Effector CD4-positive, alpha-beta T cell (primary cell): ENCODE data around the gene ZBTB21.

ENCODE experiments used
- DNase-seq: peaks from one replicate; pipeline ENCODE4 v3.0.0-alpha.2; 2020
- total RNA-seq: gene quantifications from one replicate; lab custom pipeline; 2026; lab: John Stamatoyannopoulos, UW

ZBTB21 gene
- 136 reads per million, percentile 88 among the genes with 10 or more reads in this experiment for total RNA-seq

GRCh38 chr21:42009831-42010506, at the start of gene ZBTB21:
TSS of gene ZBTB21 (minus strand) at chr21:42010360. CDS start at chr21:41994095, 16,265 bp downstream.
- DNase-seq: peak; percentile 97

GRCh38 chr21:42059721-42060120, 49.6 kb upstream of the ZBTB21 start:
- no peak for DNase-seq

DNA sequence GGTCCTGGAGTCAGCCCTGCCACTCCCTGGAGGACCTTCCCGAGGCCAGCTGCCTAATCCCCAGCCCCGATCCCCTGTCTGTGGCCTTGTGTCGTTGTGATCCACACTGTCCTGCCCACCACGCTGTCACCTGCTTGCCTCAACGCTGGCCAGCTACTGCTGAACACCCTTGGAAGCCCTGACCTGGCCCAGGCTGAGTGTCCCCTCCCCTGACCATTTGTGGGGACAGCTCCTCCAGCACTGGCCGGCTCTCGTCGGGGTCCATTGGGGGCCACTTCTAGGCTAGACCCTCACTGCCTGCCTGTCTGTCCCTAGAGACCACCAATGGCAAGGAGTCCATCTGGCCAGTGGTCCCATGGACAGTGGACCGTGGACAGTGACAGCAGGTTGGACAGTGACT, 49.0 kb upstream of the ZBTB21 start:
- no peak for DNase-seq

DNA sequence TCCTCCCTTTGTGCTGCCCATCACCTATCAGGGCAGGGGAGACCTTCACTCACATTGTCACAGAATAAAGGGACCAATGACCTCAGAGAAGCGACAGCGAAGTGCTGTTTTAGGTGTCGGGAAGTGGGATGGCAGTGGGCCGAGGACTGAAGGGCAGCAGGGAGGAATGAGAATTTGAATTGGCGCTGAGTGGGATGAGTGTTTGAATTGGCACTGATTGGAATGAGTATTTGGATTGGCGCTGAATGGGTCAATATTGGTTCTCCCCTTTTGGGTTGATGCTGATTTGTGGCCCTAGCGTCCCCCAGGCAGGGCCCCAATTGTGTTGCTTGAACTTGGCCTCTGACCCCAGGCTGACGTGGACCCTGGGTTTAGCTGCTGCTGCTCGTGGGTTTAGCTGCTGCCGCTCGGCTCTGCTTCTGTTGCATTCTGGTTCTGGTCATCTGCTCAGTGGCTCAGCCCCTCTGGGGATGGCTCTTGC, 48.5 kb upstream of the ZBTB21 start:
- no peak for DNase-seq

GRCh38 chr21:42057851-42058437, 47.8 kb upstream of the ZBTB21 start:
- DNase-seq: no peak

DNA sequence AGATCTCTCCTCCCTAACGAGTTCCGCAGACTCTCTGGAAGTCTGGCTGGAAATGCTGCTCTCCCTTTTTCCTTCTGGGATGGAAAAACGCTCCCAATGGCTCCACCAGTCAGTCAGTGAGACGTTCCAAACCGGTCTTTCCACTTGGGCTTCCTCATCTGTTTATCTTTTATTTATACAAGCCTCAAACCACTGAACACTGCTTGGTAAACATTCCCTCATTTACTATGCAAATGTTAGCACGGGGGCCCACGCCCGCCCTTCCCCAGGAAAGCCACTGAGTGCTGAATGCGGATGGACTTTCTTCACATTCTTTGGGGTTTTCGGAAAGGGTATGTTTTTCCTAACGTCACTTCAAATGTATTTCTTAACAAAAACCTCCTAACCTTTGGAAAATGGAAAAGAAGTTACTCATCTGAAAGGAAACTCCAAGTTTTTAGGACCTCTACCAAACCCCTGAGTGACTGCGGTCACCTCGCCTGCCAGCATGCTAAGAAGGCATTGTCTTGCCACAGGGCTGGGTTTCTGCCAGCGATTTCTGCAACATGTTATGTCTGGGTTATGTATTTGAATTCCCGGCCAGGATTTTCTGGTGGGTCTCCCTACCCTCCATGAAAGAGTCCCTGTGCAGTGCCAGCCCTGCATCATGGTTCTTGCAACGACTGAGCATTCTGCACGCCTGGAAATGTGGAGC, 47.0 kb upstream of the ZBTB21 start:
- DNase-seq: no peak

- DNase-seq: no peak
Measured at GRCh38 chr21:42056468-42056867, 46.3 kb upstream of the ZBTB21 start.

GRCh38 chr21:42055425-42055824, 45.3 kb upstream of the ZBTB21 start:
- no peak for DNase-seq

- DNase-seq: no peak
Measured at GRCh38 chr21:42051788-42052187, 41.6 kb upstream of the ZBTB21 start.

DNA sequence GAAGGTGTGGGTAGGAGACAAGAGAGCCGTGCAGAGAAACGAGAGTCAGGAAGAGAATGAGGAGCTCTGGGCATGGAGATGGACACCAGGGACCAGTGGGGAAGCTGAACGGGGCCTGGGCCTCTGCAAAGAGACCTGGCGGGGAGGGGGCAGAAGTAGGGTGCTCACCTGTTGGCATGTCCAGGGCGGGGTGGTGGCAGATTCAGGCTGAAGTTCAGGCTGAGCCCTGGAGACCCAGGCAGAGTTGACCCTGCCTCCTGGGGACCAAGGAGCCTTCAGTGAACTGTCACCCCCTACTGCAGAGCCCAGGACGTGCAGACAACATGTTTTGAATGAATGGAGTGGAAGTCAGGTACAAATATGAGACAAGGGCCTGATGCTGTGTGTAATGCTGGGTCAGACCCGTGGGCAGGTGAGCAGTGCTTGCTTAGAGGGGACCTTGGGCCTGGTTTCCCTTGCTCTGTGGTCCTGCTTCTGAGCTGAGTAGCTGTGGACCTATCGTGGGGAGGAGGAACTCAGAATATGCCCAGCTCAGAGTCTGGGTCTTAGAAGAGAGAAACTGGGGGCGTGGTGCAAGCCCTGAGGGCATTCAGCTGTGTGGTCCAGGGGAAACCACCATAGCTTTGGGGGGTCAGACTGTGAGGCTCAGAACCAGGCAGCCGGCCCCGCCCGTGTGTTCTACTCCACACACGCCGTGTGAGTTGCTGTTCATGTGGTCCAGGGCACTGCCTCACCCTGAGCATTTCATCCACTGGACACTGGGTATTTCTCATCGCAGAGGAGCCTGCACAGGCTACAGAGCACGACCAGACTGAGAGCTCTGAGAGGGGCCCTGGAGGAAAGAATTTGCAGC, 39.6 kb upstream of the ZBTB21 start:
- no peak for DNase-seq

- DNase-seq: no peak
Measured at GRCh38 chr21:42048870-42049577, 38.9 kb upstream of the ZBTB21 start.

GRCh38 chr21:42047821-42048613, 37.9 kb upstream of the ZBTB21 start:
- no peak for DNase-seq

DNA sequence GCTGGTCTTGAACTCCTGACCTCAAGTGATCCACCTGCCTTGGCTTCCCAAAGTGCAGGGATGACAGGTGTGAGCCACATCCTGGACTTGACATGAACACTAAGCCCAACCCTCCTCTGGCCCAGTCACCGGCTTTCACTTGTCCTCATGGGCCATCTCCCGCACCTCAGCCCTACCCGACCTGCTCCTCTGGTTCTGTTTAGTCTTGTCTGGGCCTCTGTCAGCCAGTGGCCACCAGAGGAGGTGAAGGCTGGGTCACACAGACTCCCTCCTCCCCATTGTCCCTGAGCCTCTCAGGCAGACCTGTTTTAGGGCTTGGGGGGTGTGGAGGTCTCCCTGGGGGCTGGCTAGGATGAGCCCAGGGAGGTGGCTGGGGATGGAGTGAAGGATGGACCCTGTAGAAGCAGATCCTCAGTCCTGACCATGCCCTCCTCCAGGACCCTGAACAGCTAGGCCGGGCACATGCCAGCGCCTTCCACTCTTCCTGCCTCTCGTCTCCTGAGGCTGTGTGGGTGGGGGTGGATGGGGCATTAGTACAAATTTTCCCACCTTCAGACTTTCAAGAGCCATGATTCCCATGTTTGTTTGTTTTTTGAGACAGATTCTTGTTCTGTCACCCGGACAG, 34.8 kb upstream of the ZBTB21 start:
- DNase-seq: no peak

DNA sequence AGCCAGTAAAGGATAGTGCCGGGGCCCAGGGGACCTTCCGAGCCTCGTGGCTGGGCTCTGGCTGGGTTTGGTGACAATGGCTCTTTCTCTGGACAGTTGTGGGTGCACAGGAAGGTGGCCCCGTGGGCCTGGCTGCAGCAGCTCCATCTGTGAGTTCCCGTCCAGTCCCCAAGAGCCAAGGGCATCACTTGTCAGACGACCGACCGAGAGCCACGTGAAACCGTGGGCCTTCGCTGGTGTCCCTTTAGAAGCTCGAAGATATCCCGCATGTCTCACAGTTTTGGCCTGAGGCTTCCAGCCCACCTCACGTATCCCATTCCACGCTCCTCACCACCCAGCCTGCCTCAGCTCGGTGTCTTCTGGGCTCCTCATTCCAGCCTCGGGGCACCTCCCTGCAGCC, 33.8 kb upstream of the ZBTB21 start:
- no peak for DNase-seq

- no peak for DNase-seq
Measured at GRCh38 chr21:42043201-42043895, 33.2 kb upstream of the ZBTB21 start.

GRCh38 chr21:42042651-42043050, 32.5 kb upstream of the ZBTB21 start:
- no peak for DNase-seq

DNA sequence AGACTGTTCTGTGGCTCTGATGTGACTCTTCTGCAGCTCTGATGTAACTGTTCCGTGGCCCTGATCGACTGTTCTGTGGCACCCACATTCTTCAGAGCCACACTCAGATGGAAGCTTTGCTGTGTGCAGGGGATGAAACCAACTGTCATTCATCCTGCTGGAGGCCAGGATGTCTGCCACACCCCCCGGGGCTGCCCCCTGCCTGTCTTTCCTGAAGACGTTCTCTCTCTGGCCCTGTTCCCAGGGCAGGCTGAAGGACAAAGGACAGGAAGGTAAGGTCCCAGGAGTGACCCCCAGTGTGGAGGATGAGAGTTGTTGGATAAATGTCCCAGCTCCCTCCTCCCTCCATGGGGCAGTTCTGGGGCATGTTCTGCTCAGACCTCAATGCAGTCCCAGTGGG, 31.6 kb upstream of the ZBTB21 start:
- DNase-seq: no peak

GRCh38 chr21:42041246-42041645, 31.1 kb upstream of the ZBTB21 start:
- DNase-seq: no peak

- no peak for DNase-seq
Measured at GRCh38 chr21:42040411-42041180, 30.4 kb upstream of the ZBTB21 start.
